Type B pancreatic cell (in vitro differentiated cells): ENCODE results near the gene ZBTB46. TPM values are rescaled to one million over a fixed set of nuclear protein-coding genes. Genes with fewer than 3 reads are reported as not detected.

ENCODE experiments used
- DNase-seq: peaks from one replicate; pipeline ENCODE4 v3.0.0; 2021; ENCODE audit warnings: mixed read lengths; ENCODE audit not compliant: unreplicated experiment; ENCODE audit errors: extremely low spot score
- H3K27ac Mint-ChIP-seq: 2 replicates; pipeline ENCODE4 v1.8.0; 2021; ENCODE audit warnings: mild to moderate bottlenecking, mixed read lengths
- H3K27me3 Mint-ChIP-seq: 2 replicates; pipeline ENCODE4 v1.8.0; 2021; ENCODE audit warnings: mixed read lengths
- H3K36me3 Mint-ChIP-seq: 2 replicates; pipeline ENCODE4 v1.8.0; 2021; ENCODE audit warnings: mixed read lengths
- H3K4me1 Mint-ChIP-seq: one replicate; pipeline ENCODE4 v1.8.0; 2021; ENCODE audit warnings: mixed read lengths; ENCODE audit not compliant: unreplicated experiment
- H3K4me3 Mint-ChIP-seq: 2 replicates; pipeline ENCODE4 v1.8.0; 2021; ENCODE audit warnings: mild to moderate bottlenecking, mixed read lengths
- H3K9me3 Mint-ChIP-seq: 2 replicates; pipeline ENCODE4 v1.8.0; 2021; ENCODE audit warnings: mixed read lengths
- total RNA-seq: library from RNA; stranded (reverse); gene quantifications from 2 replicates; pipeline ENCODE4 v1.2.1, GENCODE V29; 2021; ENCODE audit warnings: low replicate concordance
- TF ChIP-seq, protein P1 (sequence below): fragments of 200-600 bp; sonication (generic); conservative IDR thresholded peaks from 2 replicates; pipeline ENCODE4 v1.5.0; 2021; ENCODE audit warnings: antibody characterized with exemption, mild to moderate bottlenecking

ZBTB46 gene
- total RNA-seq, 1 donor from 2014 or later, result 13.6 TPM

DNA sequence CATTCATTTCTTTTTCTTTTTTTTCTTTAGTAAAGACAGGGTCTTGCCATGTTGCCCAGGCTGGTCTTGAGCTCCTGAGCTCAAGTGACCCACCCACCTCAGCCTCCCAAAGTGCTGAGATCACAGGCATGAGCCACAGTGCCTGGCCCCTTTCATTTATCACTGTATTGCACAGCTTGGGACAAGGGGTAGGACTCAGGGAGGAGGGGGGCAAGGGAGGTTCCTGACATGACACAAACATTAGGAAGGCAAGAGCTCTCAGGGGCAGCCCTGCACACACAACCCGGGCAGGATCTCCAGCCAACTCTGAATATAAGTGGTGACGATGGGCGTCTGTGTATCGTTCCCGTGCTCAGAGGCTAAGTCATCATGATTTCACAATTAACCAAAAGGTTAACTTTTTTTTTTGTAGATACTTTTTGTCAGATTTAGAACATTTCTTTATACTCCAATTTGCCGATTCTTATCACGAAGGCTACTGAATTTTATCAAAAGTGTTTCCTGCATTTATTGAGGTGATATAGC, 71.6 kb downstream of the ZBTB46 start:
- DNase-seq, result no peak
- H3K9me3 Mint-ChIP-seq, result no peaks in the 10 kb centered on the region
- H3K27ac Mint-ChIP-seq, result no peak overlapping the region
- H3K4me1 Mint-ChIP-seq, result no peaks in the 10 kb centered on the region
- no peaks in the 10 kb centered on the region for H3K36me3 Mint-ChIP-seq
- H3K27me3 Mint-ChIP-seq, result no peaks in the 10 kb centered on the region
- H3K4me3 Mint-ChIP-seq, result no peak overlapping the region
- TF ChIP-seq, protein P1, sequence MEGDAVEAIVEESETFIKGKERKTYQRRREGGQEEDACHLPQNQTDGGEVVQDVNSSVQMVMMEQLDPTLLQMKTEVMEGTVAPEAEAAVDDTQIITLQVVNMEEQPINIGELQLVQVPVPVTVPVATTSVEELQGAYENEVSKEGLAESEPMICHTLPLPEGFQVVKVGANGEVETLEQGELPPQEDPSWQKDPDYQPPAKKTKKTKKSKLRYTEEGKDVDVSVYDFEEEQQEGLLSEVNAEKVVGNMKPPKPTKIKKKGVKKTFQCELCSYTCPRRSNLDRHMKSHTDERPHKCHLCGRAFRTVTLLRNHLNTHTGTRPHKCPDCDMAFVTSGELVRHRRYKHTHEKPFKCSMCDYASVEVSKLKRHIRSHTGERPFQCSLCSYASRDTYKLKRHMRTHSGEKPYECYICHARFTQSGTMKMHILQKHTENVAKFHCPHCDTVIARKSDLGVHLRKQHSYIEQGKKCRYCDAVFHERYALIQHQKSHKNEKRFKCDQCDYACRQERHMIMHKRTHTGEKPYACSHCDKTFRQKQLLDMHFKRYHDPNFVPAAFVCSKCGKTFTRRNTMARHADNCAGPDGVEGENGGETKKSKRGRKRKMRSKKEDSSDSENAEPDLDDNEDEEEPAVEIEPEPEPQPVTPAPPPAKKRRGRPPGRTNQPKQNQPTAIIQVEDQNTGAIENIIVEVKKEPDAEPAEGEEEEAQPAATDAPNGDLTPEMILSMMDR, result no peak

DNA sequence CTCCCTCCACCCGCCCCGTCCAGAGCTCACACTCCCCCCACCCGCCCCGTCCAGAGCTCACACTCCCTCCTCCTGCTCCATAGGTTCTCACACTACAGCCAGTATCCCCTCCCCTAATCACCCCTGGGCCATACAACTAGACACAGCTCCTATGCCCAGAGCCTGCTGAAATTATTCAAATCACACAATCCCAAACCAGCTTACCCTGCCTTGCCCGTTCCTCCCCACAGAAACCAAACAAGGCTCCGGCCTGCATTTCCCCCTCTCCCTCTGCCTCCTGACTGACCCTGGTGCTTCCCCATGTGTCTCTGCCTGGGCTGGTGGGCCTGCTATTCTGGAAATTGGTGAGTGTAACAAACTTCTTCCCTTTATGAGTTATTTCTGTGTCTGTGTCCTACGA, 72.9 kb downstream of the ZBTB46 start:
- no peaks in the 10 kb centered on the region for H3K9me3 Mint-ChIP-seq
- DNase-seq, result no peak
- H3K4me1 Mint-ChIP-seq, result no peaks in the 10 kb centered on the region
- H3K36me3 Mint-ChIP-seq, result no peaks in the 10 kb centered on the region
- no peak overlapping the region for H3K27ac Mint-ChIP-seq
- no peaks in the 10 kb centered on the region for H3K27me3 Mint-ChIP-seq
- TF ChIP-seq, protein P1, result no peak
- no peak overlapping the region for H3K4me3 Mint-ChIP-seq

DNA sequence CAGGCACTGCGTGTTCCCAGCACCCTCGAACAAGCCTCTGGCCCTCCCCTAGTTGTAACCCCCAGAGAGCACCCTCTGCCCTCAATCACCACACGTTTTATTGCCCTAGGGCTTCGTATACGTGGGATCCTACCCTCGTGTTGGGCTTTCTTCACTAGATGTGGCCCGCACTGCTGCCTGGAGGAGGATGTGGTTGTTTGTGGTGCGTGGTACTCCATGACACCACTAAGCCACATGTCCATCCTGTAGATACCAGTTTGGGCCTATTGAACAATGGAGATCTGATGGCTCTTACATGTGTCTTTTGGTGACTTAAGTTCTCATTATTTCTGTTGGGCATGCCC, 74.4 kb downstream of the ZBTB46 start:
- no peaks in the 10 kb centered on the region for H3K27me3 Mint-ChIP-seq
- H3K9me3 Mint-ChIP-seq, result no peaks in the 10 kb centered on the region
- no peaks in the 10 kb centered on the region for H3K4me1 Mint-ChIP-seq
- TF ChIP-seq, protein P1, result no peak
- H3K36me3 Mint-ChIP-seq, result no peaks in the 10 kb centered on the region
- no peak overlapping the region for H3K27ac Mint-ChIP-seq
- DNase-seq, result no peak
- H3K4me3 Mint-ChIP-seq, result no peak overlapping the region

DNA sequence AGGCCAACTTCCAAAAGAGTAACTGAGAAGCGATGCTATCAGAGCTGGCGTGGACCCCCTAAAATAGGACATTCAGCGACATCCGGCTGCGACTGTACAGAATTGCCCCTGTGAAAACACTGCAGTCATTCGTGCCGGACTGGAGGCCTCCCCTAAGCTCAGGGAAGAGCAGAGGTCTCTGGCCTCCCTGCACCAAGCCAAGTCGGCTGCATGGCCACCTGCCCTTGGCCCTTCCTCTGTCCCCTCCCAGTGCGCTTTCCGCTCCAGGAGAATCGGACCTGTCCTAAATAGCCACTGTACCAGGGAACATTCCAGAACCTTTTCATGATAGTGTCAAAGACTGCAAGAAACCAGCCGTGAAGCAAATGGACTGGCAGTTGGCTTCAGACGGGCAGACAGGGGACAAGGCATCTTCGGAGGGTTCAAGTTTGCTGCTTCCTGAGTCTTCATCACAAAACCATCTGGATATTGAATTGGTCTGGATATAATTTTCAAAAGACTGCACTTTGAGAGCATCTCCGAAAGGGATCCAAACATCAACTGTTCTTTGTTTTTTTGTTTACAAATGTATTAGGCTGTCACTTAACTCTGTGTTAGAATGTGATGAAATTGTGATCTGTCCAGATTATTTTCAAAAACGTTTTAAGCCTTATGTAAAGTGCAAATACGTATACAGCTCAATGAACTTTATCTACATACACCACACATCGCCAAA, 75.0 kb downstream of the ZBTB46 start:
- Mint-ChIP-seq H3K27ac (no peak overlapping the region), H3K4me3 (no peak overlapping the region), H3K9me3 (no peaks in the 10 kb centered on the region), H3K27me3 (no peaks in the 10 kb centered on the region), H3K36me3 (no peaks in the 10 kb centered on the region), H3K4me1 (no peaks in the 10 kb centered on the region)
- DNase-seq, result no peak
- TF ChIP-seq, protein P1, result no peak

DNA sequence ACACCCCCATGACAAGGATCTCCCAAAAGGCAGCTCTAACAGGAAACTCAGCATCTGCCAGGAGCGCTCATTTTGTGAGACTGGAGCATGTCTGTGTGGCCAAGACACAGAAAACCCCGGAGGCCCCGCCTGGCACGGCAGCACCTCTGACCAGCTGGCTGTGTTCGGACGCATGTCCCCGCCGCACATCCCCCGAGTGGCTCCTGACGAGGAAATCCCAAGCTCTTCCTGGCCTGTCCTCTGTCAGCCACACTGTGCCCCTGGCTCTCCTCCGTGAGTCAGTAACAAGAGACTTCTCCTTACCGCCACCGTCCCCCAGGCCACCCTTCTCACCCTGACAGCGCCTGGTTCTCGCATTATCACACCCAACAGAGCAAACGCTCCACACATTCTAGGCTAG, 77.1 kb downstream of the ZBTB46 start:
- H3K27me3 Mint-ChIP-seq, result no peaks in the 10 kb centered on the region
- no peak overlapping the region for H3K4me3 Mint-ChIP-seq
- DNase-seq, result no peak
- no peaks in the 10 kb centered on the region for H3K4me1 Mint-ChIP-seq
- H3K36me3 Mint-ChIP-seq, result no peaks in the 10 kb centered on the region
- TF ChIP-seq, protein P1, result no peak
- no peak overlapping the region for H3K27ac Mint-ChIP-seq
- no peaks in the 10 kb centered on the region for H3K9me3 Mint-ChIP-seq

DNA sequence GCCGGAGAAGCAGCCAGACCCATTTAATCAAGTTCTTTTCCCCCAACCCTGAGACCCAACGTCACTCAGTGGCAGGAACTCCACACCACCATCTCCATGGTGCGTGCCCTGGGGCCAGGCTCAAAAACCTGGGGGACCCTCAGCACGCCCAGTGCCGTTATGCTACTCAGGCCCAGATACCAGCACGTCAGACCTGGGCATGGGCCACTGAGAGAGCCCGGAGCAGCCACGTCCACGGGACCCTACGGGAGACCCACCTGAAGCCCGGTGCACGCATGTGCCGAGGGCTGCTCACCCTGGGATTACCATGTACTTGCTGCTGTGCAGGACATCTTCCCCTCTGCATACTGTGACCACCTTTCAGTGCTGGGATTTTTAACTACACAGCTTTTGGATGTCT, 77.7 kb downstream of the ZBTB46 start:
- TF ChIP-seq, protein P1, result no peak
- Mint-ChIP-seq H3K36me3 (no peaks in the 10 kb centered on the region), H3K4me1 (no peaks in the 10 kb centered on the region), H3K9me3 (no peaks in the 10 kb centered on the region), H3K27me3 (no peaks in the 10 kb centered on the region), H3K27ac (no peak overlapping the region), H3K4me3 (no peak overlapping the region)
- no peak for DNase-seq
